Naive B cell (primary cell): ENCODE results near the gene SNX2. TPM values are rescaled to one million over a fixed set of nuclear protein-coding genes. Genes with fewer than 3 reads are reported as not detected.

ENCODE experiments used
- ATAC-seq, 2 donors: fragments of 150-1000 bp; cut with Tn5 transposase; 2 replicates each; pipeline ENCODE4 v1.10.0; 2021; ENCODE audit warnings: low read depth in 2 of 2, mild to moderate bottlenecking in 2 of 2, moderate library complexity in 2 of 2
- DNase-seq: peaks from one replicate; pipeline ENCODE4 v3.0.0; 2022
- H3K27ac Mint-ChIP-seq, 6 donors: one replicate each; pipeline ENCODE4 v1.8.0; 2020 to 2022; ENCODE audit warnings: mild to moderate bottlenecking in 6 of 6, mixed read lengths in 6 of 6, moderate library complexity in 5 of 6, inconsistent platforms in 2 of 6
- H3K27me3 Mint-ChIP-seq, 3 donors: one replicate each; pipeline ENCODE4 v1.8.0; 2021 to 2022; ENCODE audit warnings: mixed read lengths in 3 of 3, mild to moderate bottlenecking in 1 of 3
- H3K36me3 Mint-ChIP-seq, 2 donors: one replicate each; pipeline ENCODE4 v1.8.0; 2020 to 2022; ENCODE audit warnings: mixed read lengths in 2 of 2, inconsistent platforms in 1 of 2, mild to moderate bottlenecking in 1 of 2
- H3K4me1 Mint-ChIP-seq, 3 donors: one replicate each; pipeline ENCODE4 v1.8.0; 2020 to 2022; ENCODE audit warnings: mixed read lengths in 3 of 3, inconsistent platforms in 1 of 3, mild to moderate bottlenecking in 1 of 3, moderate library complexity in 1 of 3
- H3K4me3 Mint-ChIP-seq, 8 donors: one replicate each; pipeline ENCODE4 v1.8.0; 2020 to 2022; ENCODE audit warnings: mild to moderate bottlenecking in 8 of 8, mixed read lengths in 8 of 8, moderate library complexity in 8 of 8, inconsistent platforms in 2 of 8
- H3K9me3 Mint-ChIP-seq, 7 donors: one replicate each; pipeline ENCODE4 v1.8.0; 2020 to 2022; ENCODE audit warnings: mixed read lengths in 7 of 7, mild to moderate bottlenecking in 5 of 7, inconsistent platforms in 2 of 7, moderate library complexity in 1 of 7
- polyA plus RNA-seq, 6 donors: library from polyadenylated mRNA; unstranded; fragments of 300-500 nt; fragmentation: Illumina TruSeq; gene quantifications; one replicate each; pipeline ENCODE4 v1.2.3, GENCODE V29; 2021; ENCODE audit warnings: low read depth in 6 of 6

Gene SNX2
- polyA plus RNA-seq, 6 donors from 2014 or later: 457 to 756 (median 632) TPM

DNA sequence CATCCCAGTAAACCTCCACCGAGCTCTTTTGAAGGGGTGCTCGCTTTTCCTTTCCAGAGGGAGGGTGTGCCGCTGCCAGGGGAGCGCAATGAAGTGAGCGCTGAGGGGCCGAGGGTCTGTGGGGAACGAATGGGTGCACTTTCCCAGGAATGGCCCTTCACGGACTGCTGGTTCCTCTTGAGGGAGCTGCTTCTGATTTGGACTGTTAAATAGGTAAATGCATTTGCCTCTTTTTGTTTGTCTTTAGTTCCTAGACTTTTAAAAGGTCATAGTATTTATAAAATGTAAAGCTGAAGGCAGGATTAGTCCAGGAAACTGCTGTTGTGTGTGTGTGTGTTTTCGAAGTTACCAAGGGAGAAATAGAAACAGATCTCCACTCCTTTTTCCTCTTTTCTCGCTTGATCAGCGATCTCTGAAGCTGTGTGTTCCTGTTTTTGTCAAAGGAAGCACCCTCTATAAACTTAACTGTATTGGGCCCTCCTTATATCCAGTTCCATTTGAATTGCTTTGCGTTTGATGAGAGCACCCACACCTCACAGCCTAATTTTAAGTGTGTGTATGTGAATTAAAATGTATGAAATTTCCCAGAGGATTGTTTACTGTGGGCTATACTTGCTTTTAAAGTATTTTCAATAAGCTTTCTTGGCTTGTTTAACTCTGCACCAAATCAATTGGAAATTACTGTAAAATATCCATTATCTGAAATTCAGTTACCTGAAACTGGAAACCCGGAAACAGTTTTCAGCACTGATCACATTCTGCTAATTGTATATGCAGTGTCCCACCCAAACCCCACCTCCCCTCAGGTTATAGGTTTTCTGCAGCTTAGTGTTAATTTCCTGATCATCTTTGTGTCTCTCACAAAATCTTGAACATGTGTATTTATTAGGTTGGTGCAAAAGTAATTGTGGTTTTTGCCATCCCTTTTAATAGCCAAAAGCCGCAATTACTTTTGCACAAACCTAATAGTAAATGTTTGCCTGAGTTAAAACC is 966 bp downstream of the SNX2 start:
- Mint-ChIP-seq H3K27ac (peak overlapping the region; percentile 99 to 100 (median 100)), H3K4me3 (peak overlapping the region; percentile 94 to 100 (median 98)), H3K9me3 (peaks cover 0 to 2% (median 0%) of the 10 kb centered on the region in 7 donors), H3K4me1 (peaks cover 41 to 53% (median 47%) of the 10 kb centered on the region in 3 donors), H3K36me3 (peaks cover 8 to 35% of the 10 kb centered on the region in 2 donors), H3K27me3 (peaks cover 0 to 4% (median 0%) of the 10 kb centered on the region in 3 donors)
- ATAC-seq (peak; percentile 54 to 57), DNase-seq (peak; percentile 82)

DNA sequence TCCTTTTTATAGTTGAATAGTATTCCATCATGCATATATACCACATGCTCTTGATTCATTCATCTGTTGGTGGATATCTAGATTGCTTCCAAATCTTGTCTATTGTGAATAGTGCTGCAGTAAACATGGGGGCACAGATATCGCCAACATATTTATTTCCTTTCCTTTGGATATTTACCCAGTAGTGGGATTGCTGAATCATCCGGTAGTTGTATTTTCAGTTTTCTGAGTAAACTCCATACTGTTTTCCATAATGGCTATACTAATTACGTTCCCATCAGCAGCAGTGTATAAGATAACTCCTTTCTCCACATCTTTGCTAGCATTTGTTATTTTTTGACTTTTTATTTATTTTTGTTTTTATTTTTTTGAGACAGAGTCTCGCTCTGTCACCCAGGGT is 3.3 kb downstream of the SNX2 start:
- peaks cover 8 to 45% of the 10 kb centered on the region in 2 donors for H3K36me3 Mint-ChIP-seq
- ATAC-seq (no peak), DNase-seq (no peak)
- H3K27me3 Mint-ChIP-seq: no peaks in the 10 kb centered on the region
- peaks cover 0 to 2% (median 0%) of the 10 kb centered on the region in 7 donors for H3K9me3 Mint-ChIP-seq
- H3K4me3 Mint-ChIP-seq: peak overlapping the region; percentile 86 to 100 (median 96)
- peaks cover 39 to 59% (median 57%) of the 10 kb centered on the region in 3 donors for H3K4me1 Mint-ChIP-seq
- peak overlapping the region; percentile 73 to 99 (median 88) for H3K27ac Mint-ChIP-seq

DNA sequence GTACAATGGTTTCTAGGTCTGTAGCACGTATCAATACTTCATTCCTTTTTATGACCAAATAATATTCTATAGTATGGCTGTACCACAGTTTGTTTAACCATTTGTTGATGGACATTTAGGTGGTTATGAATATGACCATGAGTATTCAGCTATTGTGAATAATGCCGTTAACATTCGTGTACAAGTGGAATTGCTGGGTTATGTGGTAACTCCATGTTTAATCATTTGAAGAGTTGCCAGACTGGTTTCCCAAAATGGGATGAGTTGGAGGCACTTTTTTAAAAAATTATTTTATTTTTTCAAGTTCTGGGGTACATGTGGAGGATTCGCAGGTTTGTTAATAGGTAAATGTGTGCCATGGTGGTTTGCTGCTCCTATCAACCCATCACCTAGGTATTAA is 4.6 kb downstream of the SNX2 start:
- H3K9me3 Mint-ChIP-seq: peaks cover 0 to 2% (median 0%) of the 10 kb centered on the region in 7 donors
- ATAC-seq: no peak
- H3K4me3 Mint-ChIP-seq: peak overlapping the region; percentile 86 to 100 (median 96)

DNA sequence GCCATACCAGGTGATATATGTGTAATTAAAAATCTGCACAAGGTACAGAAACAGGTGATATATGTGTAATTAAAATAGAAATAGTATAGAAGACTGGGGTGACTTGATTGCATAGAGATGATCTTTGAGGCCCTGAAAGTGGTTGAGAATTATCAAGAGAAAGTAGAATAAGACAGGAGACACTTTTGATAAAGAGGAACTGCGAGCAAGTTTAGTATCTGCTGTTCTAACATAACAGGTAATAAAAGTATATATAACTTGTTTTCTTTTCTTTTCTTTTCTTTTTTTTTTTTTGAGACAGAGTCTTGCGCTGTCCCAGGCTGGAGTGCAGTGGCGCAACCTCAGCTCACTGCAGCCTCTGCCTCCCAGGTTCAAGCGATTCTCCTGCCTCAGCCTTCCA is 5.4 kb downstream of the SNX2 start:
- ATAC-seq (peak; percentile 31 to 34), DNase-seq (peak; percentile 40)
- H3K27me3 Mint-ChIP-seq: no peaks in the 10 kb centered on the region
- peaks cover 16 to 64% of the 10 kb centered on the region in 2 donors for H3K36me3 Mint-ChIP-seq
- peak overlapping the region; percentile 28 to 99 (median 90) for H3K27ac Mint-ChIP-seq
- H3K4me3 Mint-ChIP-seq: peak overlapping the region; percentile 81 to 100 (median 95)
- H3K4me1 Mint-ChIP-seq: peaks cover 52 to 74% (median 69%) of the 10 kb centered on the region in 3 donors
- H3K9me3 Mint-ChIP-seq: peaks cover 0 to 6% (median 0%) of the 10 kb centered on the region in 7 donors

More for the DNA sequence above, 4.6 kb downstream of the SNX2 start:
- no peak for DNase-seq
- Mint-ChIP-seq H3K36me3 (peaks cover 8 to 56% of the 10 kb centered on the region in 2 donors), H3K27me3 (no peaks in the 10 kb centered on the region), H3K27ac (peak overlapping the region; percentile 15 to 99 (median 76)), H3K4me1 (peaks cover 44 to 70% (median 61%) of the 10 kb centered on the region in 3 donors)

DNA sequence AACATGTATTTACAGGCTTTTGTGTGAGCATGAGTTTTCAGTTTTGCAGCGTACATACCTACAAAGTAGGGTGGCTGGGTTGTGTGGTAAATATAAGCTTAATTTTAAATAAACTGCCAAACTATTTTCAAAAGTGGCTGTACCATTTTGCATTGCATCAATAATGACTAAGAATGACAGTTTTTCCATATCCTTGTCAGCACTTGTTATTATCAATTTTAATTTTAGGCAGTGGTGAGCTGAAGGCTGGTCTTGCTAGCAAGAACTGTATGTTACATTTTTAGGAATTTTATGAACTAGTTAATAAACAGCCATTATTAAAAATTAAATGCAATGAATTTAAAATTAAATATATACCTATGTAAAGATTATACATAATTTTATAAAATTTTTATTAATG is 6.6 kb downstream of the SNX2 start:
- Mint-ChIP-seq H3K27me3 (no peaks in the 10 kb centered on the region), H3K27ac (peak overlapping the region in 2 of 6 donors; percentile 96 to 99), H3K4me1 (peaks cover 57 to 79% (median 70%) of the 10 kb centered on the region in 3 donors), H3K36me3 (peaks cover 15 to 63% of the 10 kb centered on the region in 2 donors), H3K4me3 (peak overlapping the region in 5 of 8 donors; percentile 64 to 99 (median 96)), H3K9me3 (peaks cover 2 to 14% (median 6%) of the 10 kb centered on the region in 7 donors)
- no peak for ATAC-seq
- no peak for DNase-seq

DNA sequence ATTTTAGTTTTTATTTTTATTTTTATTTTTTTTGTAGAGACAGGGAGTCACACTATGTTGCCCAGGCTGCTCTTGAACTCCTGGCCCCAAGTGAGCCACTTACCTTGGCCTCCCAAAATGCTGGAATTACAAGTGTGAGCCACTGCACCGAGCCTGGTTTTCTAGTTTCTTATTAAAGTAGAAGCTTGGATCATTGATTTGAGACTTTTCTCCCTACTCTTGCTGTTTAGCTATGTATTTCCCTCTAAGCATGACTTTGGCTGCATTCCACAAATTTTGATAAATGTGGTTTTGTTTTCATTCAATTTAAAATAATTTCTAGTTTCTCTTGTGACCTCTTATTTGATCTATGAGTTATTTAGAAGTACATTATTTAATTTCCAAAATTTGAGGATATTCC is 10.4 kb downstream of the SNX2 start:
- peak overlapping the region in 5 of 8 donors; percentile 60 to 91 (median 64) for H3K4me3 Mint-ChIP-seq
- no peaks in the 10 kb centered on the region for H3K27me3 Mint-ChIP-seq
- no peak for DNase-seq
- peak overlapping the region in 5 of 6 donors; percentile 34 to 99 (median 86) for H3K27ac Mint-ChIP-seq
- peaks cover 52 to 81% (median 78%) of the 10 kb centered on the region in 3 donors for H3K4me1 Mint-ChIP-seq
- H3K9me3 Mint-ChIP-seq: peaks cover 2 to 31% (median 19%) of the 10 kb centered on the region in 7 donors
- H3K36me3 Mint-ChIP-seq: peaks cover 37 to 64% of the 10 kb centered on the region in 2 donors
- ATAC-seq: no peak

DNA sequence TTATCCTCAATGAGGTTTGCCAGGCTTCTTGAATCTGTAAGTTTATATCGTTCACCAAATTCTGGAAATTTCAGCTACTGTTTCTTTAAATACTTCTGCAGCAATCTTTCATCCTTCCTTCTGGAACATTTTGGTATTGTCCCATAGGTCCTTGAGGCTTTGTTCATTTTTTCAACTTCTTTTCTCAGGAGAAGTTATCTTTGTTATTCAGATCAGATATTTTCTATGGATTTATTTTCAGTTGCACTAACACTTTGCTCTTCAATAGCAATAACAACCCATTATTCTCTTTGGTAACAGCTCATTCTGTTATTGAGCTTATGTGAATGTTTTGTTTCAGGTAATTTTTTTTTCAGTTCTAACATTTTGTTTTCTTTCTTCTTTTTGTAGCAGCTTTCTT is 13.5 kb downstream of the SNX2 start:
- ATAC-seq: no peak
- Mint-ChIP-seq H3K4me1 (peaks cover 57 to 80% (median 79%) of the 10 kb centered on the region in 3 donors), H3K27me3 (no peaks in the 10 kb centered on the region), H3K9me3 (peaks cover 2 to 31% (median 19%) of the 10 kb centered on the region in 7 donors), H3K36me3 (peaks cover 49 to 61% of the 10 kb centered on the region in 2 donors), H3K27ac (peak overlapping the region in 5 of 6 donors; percentile 17 to 99 (median 74)), H3K4me3 (peak overlapping the region in 7 of 8 donors; percentile 15 to 77 (median 62))
- DNase-seq: no peak

DNA sequence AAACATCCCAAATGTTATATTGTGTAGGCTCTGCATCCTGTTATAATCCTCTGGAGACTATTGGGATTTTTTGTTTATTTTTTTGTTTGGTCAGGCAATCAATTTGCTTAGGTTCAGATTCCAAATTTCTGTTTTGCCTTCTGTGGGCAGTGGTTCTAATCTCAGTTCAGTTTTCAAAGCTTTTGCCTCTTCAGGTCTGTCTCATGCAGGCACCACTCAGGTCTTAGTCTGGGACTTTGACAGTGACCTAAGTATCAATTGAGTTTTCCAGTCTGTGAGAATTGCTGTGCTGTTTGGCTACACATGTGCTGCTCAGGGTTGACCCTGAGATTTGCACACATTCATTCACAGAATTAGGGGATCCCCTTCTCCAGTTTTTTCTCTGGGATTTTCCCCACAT is 14.1 kb downstream of the SNX2 start:
- peak in 1 of 2 donors; percentile 8 for ATAC-seq
- Mint-ChIP-seq H3K36me3 (peaks cover 50 to 55% of the 10 kb centered on the region in 2 donors), H3K9me3 (peaks cover 2 to 31% (median 19%) of the 10 kb centered on the region in 7 donors), H3K27ac (peak overlapping the region; percentile 20 to 99 (median 54)), H3K4me1 (peaks cover 52 to 77% (median 75%) of the 10 kb centered on the region in 3 donors), H3K27me3 (no peaks in the 10 kb centered on the region), H3K4me3 (peak overlapping the region in 7 of 8 donors; percentile 9 to 77 (median 47))
- no peak for DNase-seq

DNA sequence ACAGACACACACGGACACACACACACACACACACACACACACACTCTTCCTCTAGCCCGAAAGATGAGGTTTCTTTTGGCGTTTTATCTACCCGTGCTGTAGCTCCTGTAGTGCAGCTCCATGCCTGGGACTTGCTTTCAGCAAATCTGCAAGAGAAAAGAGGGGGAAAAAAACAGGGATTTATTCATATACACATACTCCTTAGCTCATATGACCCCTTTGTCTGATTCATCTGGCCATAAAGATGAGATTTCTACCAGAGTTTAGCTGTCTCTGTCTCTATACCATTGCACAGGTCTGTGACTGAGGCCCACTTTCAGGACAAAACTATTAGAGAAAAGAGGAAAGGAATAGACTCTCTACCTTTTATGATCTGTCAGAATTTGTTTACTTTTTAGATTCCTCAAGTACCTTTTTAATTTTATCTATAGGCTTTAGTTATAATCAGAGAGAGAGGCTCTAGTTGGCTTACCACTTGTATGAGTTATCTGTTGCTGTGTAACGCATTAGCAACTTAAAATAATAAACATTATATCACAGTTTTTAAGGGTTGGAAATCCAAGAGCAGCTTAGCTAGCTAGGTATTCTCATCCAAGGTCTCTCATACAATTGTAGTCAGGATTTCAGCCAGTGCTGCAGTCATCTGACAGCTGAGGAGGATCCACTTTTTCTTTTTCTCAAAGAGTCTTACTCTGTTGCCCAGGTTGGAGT is 14.7 kb downstream of the SNX2 start:
- H3K27ac Mint-ChIP-seq: peak overlapping the region in 5 of 6 donors; percentile 28 to 99 (median 79)
- ATAC-seq (no peak), DNase-seq (no peak)
- peak overlapping the region; percentile 15 to 77 (median 42) for H3K4me3 Mint-ChIP-seq
- no peaks in the 10 kb centered on the region for H3K27me3 Mint-ChIP-seq
- H3K9me3 Mint-ChIP-seq: peaks cover 2 to 31% (median 19%) of the 10 kb centered on the region in 7 donors
- H3K36me3 Mint-ChIP-seq: peaks cover 49 to 50% of the 10 kb centered on the region in 2 donors
- peaks cover 46 to 72% (median 71%) of the 10 kb centered on the region in 3 donors for H3K4me1 Mint-ChIP-seq

DNA sequence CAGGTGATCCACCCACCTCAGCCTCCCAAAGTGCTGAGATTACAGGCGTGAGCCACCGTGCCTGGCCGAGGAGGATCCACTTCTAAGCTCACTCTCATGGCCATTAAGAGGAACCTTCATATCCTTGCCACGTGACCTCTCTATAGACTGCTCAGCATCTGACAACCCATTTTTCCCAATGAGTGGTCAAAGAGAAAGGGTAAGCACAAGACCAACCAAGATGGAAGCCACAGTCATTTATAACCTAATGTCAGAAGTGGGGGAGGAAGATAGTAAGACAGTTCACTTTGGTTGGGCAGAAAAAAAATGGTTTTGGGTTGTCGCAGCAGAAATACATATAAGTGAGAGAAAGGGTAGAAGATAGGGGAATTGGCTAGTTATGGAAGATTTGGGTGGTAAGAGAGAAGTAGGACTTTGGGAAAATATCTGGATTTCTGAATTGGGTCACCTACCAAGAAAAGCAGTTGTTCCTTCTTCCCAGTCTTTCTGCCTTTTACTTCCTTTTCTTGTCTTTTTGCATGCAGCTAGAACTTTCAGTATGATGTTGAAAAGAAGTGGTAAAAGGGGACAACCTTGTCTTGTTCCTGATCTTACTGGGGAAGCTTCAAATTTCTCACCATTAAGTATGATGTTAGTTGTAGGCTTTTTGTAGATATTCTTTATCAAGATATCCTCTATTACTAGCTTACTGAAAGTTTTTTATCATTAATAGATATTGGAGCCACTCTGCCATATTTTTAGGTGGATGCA is 15.6 kb downstream of the SNX2 start:
- H3K36me3 Mint-ChIP-seq: peaks cover 39 to 48% of the 10 kb centered on the region in 2 donors
- ATAC-seq (no peak), DNase-seq (no peak)
- H3K4me1 Mint-ChIP-seq: peaks cover 37 to 70% (median 65%) of the 10 kb centered on the region in 3 donors
- peaks cover 0 to 28% (median 17%) of the 10 kb centered on the region in 7 donors for H3K9me3 Mint-ChIP-seq
- no peaks in the 10 kb centered on the region for H3K27me3 Mint-ChIP-seq
- H3K27ac Mint-ChIP-seq: peak overlapping the region in 5 of 6 donors; percentile 5 to 99 (median 35)
- H3K4me3 Mint-ChIP-seq: peak overlapping the region in 5 of 8 donors; percentile 3 to 59 (median 37)

DNA sequence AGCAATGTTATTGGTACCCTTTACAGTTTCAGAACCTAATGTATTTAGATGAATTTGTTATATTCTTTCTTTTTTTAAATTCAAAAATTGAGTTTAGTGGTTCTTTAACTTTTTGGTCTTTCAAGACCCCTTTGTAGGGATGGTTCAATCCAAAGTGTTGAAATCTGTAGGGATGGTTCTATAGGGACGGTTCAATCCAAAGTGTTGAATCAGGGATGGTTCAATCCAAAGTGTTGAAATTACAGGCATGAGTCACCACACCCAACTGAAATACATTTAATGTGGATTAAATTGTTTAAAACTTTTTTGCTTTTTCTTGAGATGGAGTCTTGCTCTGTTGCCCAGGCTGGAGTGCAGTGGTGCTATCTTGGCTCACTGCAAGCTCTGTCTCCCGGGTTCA is 30.6 kb downstream of the SNX2 start:
- Mint-ChIP-seq H3K27ac (no peak overlapping the region), H3K4me3 (no peak overlapping the region), H3K4me1 (peaks cover 13 to 24% (median 18%) of the 10 kb centered on the region in 3 donors), H3K36me3 (peaks cover 16 to 38% of the 10 kb centered on the region in 2 donors), H3K27me3 (no peaks in the 10 kb centered on the region), H3K9me3 (no peaks in the 10 kb centered on the region)
- DNase-seq (no peak), ATAC-seq (no peak)

DNA sequence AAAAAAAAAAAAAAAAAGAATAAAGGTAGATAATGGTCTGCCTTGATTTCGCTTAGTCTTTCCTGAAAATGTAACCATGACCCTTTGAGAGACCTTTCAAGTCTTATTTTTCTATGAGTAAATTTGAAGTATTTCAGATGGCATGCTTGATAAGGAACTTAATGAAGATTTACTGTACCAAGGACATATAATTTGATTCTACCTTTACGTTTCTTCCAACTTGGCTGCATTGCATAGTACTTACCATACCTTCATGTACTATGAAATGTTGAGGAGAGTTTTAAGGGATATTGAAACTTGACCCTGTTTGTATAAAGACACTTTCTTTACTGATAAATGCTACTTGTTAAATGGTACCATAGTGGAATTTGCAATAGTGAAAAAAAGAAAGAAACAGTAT is 35.5 kb downstream of the SNX2 start:
- H3K4me1 Mint-ChIP-seq: peaks cover 9 to 11% (median 11%) of the 10 kb centered on the region in 3 donors
- ATAC-seq (no peak), DNase-seq (no peak)
- no peaks in the 10 kb centered on the region for H3K27me3 Mint-ChIP-seq
- H3K9me3 Mint-ChIP-seq: no peaks in the 10 kb centered on the region
- H3K36me3 Mint-ChIP-seq: peaks cover 10 to 29% of the 10 kb centered on the region in 2 donors
- H3K4me3 Mint-ChIP-seq: no peak overlapping the region
- peak overlapping the region in 1 of 6 donors; percentile 38 for H3K27ac Mint-ChIP-seq
